Measurements from ENCODE around the gene RASSF6.
"Not testable (repeated sequence)": the region's sequence is repeated elsewhere in the genome, so short reads cannot be mapped to it uniquely, and the experiment has no call there.

RASSF6 gene

DNA sequence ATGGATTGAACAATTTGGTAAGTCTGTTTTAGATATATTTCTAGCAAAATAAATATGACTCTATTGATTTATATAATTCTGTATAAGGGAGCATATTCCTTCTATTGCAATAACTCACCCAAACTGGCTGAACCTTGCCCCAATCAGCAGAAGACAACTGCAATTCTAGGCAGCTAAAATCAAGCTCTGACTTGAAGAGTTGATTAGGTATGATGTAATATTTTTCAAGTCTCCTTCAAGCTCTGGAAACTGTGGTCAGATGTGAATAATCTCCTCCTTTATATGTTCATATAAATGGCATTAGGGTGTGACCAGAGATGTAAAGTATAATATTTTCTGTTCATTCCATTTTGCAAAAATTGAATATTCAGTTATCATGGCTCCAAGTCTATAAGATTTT, 8.2 kb downstream of the RASSF6 start:
- DNase-seq (ENCODE audit: low read depth, low spot score), result no peak

DNA sequence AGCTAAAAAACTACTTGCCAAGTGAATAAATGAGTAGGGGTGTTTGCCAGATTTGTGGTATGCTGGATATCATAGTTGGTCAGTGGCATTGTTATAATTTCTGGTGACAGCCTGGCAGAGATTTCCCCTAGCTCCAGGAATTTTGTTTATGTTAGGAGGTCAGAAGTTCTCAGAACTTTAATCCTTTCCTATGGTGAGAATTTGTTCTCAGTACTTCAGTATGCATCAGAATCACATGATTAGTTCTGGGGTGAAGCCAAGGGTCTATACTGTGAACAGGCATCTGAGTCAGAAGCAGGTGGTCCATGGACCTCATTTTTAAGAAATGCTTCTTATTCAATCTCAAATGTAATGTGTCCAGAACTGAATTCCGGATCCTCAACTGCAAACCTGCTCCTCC, 10.5 kb downstream of the RASSF6 start:
- DNase-seq (ENCODE audit: low read depth, low spot score), result no peak

DNA sequence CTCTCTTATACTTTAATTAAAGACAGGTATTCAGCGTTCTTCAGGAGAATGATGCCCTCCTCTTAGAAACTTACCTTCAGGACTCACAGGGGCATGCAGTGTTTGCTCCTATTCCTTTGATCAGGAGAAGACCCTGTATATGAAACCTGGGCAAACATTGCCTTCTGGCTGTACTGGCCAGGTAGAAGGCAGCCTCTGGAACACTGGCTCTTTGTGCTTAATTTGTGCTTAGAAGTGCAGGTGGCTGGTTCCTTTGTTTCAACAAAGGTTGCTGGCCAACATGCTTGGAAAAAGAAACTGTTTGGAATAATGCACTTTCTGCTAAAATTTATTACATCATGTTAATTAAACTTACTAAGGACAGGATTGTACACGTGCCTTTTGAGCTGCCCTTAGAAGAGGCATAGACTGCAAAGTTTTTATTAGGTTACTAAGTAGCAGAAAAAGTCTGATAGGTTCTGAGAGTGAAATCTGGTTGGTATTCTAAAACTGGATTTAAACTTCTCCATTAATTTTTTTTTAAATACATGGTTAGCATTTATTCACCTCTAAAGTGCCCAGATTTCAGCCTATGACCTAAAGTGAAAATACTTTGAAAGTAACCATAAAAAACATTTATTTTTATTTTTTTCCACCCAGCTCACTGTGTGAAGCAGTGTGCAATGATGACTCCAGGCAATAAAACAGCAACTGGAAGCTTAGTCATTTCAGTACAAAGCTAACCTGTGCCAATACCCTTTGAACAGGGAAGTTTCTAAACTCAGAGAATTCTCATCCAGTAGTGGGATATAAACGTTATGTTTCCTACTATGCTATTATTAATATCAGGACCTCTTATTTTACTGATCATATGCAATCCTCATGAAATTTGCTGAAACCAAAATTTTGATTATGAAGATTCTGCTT, 11.3 kb downstream of the RASSF6 start:
- no peak for DNase-seq (ENCODE audit: low read depth, low spot score)

DNA sequence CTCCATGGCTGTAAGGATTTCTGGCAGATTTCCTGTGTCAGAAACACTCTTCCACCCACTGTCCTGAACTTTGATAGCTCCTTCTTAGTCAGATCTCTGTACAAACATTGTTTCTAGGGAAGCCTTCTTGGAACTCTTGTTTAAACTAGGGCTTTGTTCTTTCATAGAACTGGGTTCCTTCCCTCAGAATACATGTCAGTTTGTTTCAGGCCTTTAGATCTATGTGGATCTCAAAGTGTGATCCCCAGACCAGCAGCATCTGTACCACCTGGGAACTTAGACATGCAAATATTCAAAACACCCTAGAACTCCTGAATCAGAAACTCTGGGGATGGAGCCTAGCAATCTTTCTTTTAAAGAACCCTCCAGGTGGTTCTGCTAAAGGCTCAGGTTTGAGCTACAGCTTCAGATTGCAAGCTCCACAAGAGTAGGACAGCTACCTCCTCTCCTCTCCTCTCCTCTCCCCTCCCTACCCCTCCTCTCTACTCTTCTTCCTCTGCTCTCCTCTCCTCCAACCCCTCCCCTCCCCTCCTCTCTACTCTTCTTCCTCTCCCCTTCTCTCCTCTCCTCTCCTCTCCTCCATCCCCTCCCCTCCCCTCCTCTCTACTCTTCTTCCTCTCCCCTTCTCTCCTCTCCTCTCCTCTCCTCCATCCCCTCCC, 12.7 kb downstream of the RASSF6 start:
- DNase-seq (ENCODE audit: low read depth, low spot score), result no peak

DNA sequence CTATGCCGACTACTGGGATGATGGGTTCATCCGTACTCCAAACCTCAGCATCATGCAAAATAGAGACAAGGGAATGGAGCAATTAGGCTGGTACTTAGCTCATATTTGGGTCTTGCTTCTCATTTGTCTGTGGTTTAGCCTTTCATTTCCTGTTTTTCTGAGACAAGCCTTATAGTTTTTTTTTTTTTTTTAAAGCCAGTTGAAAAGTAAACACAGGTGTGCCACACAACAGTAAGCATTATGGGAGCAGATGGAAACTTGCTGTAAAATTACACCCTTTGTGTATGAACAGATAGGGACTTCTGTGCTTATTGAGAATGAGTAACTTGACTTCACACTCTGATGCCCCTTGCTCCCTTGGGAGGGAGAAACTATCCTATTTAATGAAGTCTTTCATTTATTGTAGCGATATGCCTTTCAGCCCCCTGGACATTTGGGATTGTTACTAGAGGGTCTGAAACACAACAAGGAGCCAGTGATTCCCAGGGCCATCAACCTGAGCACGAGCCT, 13.7 kb downstream of the RASSF6 start:
- no peak for DNase-seq (ENCODE audit: low read depth, low spot score)

DNA sequence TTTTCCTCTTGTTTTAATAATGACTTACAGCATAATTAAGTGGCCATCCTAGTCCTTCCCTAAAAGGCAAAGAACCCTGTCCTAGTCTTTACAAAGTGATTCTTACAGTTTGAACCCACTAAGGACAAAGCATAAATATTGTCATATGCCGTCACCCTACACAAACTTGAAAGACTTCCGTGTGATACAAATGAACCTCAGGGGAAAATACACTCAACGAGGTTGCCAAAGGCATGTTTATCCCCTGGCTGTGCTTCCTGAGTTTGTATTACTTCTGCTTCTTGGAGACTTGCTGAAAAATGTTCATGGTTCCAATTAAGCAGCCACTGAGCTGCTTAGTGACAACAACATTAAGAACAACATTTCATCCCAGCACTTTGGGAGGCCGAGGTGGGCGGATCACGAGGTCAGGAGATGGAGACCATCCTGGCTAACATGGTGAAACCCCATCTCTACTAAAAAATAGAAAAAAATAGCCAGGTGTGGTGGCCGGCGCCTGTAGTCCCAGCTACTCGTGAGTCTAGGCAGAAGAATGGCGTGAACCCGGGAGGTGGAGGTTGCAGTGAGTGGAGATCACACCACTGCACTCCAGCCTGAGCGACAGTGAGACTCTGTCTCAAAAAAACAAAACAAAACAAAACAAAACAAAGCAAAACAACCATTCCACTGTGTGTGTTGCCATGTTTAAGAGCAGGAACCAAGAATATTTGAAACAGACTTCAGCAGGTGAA, 16.2 kb downstream of the RASSF6 start:
- no peak for DNase-seq (ENCODE audit: low read depth, low spot score)

DNA sequence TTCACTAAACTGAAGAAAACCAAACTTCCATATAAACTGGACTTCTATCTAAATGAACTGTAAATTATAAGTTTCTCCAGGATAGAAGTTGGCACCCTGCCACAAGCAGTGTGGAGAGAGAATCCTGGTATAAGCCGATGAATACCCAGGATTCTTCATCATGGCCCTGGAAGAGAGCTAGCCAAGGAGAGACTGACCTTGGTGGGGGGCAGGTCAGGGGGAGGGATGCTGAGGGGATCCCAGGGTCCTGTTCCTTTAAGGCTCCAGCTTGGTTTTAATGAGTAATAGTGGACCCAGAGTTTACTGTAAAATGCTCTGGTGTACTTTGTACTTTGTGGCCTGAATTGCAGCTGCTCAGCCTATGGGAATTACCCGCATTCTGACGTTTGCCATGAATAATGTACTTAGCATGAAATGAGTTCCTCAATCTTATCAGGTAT, 16.9 kb downstream of the RASSF6 start:
- DNase-seq (ENCODE audit: low read depth, low spot score), result no peak

DNA sequence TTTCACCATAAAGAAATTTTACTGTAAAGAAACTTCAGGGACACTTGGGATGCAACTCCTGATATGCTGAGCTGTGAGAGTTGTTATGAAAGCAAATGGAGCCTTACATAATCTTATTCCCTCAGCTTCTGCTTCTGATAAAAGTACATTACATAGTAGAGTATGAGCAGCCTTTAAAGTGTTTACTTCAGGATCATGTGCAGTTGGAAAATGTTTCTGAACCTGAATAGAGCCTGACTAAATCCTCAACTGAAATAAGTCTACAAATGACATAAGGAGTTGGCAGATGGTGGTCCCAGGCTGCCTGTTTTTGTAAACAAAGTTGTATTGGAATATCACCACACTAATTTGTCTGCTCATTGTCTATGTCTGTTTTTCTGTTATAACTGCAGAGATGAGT, 19.3 kb downstream of the RASSF6 start:
- DNase-seq (ENCODE audit: low read depth, low spot score), result no peak

DNA sequence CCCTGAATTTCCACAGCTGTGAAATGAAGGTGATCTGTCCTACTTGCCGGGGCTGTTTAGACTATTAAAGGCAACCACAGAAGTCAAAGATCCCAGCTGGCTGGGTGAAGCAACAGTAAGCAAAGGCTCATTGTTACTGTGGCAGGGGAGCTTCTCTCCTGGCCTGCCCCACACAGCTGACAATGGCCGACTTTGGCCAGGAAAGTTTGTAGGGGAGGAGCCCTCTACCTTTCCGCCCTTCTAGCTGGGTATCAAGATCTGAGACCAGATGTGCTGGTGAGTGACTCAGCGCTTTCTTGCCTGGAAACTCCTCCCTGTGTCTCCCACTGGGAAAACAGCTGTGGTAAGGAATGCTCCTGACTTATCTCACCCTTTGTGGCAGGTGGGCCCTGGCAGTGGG, 21.1 kb downstream of the RASSF6 start:
- DNase-seq (ENCODE audit: low read depth, low spot score), result no peak

DNA sequence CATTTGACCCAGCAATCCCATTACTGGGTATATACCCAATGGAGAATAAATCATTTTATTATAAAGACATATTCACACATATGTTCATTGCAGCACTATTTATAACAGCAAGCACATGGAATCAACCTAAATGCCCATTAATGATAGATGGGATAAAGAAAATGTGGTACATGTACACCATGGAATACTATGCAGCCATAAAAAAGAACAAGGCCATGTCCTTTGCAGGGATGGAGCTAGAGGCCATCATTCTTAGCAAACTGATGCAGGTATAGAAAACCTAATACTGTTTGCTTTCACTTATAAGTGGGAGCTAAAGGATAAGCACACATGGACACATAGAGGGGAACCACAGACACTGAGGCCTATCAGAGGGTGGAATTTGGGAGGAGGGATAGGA, 22.6 kb downstream of the RASSF6 start:
- DNase-seq (ENCODE audit: low read depth, low spot score), result no peak

DNA sequence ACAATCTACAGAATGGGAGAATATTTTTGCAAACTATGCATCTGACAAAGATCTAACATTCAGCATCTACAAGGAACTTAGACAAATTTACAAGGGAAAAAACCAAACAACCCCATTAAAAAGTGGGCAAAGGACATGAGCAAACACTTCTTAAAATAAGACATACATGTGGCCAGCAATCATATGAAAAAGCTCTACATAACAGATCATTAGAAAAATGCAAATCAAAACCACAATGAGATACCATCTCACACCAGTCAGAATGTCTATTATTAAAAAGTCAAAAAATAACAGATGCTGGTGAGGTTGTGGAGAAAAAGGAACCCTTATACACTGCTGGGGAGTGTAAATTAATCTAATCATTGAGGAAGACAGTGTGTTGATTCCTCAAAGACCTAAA, 23.1 kb downstream of the RASSF6 start:
- not testable (repeated sequence) for DNase-seq (ENCODE audit: low read depth, low spot score)

DNA sequence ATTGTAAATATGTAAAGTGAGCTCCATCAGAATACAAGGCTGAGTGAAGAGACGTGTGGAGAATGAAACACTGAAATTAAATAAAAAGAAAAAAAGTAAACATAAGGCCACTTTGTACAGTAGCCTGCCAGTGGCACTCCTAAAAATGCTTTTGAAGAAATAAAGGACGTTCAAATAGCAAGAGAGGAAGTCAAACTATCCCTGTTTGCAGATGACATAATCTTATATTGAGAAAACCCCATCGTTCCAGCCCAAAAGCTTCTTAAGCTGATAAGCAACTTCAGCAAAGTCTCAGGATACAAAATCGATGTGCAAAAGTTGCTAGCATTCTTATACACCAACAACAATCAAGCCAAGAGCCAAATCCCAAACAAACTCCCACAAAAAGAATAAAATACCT, 24.2 kb downstream of the RASSF6 start:
- DNase-seq (ENCODE audit: low read depth, low spot score), result no peak

DNA sequence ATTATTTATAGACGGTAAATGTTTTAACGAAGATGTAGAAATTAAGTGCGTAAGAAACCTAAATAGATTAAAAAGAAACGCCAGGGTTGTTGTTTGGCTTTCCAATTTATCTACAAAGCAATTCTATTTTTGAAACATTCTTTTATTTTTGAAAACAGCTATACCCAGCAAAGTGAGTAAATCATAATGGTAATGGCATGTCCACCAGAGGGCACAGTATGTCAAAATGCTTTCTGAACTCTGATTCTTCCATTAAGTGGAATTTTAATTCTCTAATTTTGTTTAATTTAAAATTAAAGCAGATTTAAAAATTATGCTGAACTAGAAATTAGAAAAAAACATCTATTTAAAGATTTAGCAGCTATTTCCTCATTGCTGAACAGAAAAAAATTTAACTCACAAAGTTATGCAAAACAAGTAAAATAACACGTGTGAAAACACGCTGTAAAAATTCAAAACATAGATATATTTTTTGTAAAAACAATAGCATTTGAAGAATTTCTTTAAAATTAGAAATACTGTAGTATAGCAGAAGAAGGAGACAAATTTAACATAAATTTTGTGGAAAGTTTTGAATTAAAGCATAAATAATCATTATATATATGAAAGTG, 26.5 kb downstream of the RASSF6 start:
- DNase-seq (ENCODE audit: low read depth, low spot score), result no peak

DNA sequence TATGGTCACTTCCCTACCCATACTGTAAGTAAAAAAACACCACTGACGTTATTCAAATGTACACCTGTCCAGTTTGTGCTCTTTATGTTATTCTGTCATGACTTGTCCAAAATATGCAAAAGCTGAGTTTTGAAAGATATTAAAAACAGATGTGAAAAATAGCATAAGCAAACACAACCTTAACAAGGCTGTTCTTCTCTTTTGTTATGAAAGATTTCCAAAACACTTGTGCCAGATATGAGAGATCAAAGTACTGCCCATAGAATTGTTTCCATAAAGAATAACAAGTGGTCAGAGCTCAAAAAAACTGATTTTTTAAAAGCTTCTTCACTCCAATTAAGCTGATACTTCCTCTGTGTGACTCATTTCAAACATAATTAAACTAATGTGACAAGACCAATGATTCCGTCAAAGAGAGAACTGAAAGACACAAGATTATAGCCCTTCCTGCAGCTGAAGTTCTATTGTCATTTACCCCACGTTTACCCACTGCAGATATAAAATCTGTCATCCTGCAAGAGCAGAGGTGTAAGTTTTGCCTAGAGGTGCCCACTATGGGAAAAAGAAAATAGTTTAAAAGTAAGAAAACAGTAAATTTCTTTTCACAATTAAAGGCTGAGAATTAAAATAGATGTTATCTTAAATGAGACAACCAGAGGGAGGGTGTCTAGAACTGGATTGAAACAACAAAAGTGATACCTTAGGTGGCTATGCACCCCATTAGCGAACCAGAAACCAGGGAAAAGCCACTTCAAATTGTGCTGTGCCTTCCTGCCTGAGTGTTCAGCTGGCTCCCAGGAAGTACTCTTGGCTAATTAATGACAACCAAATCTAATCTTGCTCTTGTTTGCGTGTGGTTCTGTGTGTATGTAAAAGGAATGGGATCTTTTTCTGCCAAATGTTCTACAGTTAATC, 30.1 kb downstream of the RASSF6 start:
- DNase-seq (ENCODE audit: low read depth, low spot score), result no peak

DNA sequence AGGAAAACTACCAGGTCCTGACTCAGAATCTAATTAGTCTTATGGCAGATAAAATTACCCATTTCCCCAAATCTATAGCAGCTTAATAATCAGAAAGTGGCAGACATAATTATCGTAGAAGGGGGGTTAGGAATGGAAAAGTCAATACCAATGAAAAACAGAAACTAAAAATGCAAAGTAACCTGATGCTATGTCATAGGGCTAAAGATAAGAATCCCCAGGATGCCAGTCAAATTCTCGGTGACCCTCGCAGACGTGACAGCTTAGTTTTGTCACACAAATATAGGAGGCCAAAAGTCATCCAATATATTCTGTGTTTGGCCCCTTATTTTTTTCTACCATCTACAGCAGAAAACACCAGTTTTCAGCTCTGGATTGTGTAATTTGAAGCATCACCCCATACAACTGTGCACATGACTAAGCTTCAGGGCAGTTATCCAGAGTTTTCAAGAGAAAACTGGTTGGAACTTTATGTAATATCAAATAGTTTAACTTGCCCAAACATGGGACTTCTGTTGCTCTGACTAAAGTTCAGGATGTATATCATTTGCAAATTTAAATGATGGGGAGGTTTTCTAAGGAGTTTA, 30.9 kb downstream of the RASSF6 start:
- DNase-seq (ENCODE audit: low read depth, low spot score), result no peak

DNA sequence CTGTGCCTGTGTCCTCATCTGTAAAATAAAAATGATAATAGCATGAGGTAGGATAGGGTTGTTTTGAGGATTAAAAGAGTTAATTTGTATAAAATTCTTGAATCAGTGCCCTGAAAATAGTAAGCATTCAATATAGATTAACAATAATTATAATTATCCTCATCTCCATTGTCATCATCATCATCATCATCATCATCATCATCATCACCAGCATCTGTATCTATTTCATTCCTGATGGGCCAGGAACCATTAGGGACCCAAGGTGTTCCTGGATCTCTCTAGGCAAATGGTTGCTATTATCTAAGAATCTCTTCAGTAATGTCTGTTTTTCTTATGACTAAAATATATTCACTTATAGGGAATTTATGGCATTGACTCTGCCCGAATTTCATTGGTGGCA, 31.6 kb downstream of the RASSF6 start:
- DNase-seq (ENCODE audit: low read depth, low spot score), result no peak

DNA sequence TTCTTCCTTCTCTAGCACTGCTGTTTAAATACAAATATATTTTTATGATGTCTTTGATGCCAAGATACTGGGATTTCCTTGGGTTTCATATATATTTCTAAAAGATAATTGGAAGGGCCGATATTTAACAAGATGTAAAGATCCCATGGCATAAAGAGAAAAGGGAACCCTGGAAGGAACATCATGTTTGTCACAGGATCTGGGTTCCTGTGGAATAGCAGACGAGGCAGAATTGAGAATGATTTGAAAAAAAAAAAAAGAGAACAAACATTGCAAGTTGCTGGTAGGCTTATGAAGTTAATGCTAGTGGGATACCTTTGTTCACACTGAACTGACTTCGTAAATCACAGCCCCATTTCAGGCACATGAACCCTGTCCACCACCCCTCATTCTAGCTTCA, 33.6 kb downstream of the RASSF6 start:
- no peak for DNase-seq (ENCODE audit: low read depth, low spot score)

DNA sequence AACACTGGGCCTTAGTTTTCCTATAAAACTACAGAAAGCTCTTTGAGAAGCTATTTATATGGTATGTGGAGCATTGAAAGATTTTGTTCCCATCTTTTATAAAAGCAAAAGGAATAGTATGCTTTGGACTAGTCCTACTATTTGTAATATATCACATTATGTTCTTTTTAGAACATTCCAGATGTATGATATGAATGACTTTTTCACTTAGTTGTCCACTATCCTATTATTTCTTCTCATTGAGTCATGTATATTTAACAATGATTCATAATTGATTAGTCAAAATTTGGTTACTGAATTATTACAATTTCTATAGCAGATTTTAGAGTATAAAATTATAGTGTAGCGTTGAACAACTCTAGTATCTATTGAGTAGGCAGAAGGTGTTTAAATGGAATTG, 34.2 kb downstream of the RASSF6 start:
- DNase-seq (ENCODE audit: low read depth, low spot score), result no peak

DNA sequence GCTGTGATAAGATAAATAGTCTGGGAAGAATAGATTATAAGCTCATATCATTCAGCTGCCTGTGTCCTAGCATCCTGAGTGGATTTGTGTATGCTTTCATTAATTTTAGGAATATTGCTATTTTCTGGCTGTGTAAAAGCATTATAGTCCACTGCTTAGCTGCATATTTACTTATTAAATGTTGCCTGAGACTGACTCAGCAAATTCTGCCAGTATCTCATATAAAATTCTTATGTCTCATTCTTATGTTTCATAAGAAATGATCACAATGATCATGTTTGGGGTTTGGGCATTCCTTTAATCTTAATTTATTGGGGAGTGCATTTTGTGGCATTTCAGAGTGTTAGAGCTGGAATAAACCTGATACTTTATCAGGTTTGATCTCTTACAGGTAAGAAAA, 34.9 kb downstream of the RASSF6 start:
- DNase-seq (ENCODE audit: low read depth, low spot score), result no peak

DNA sequence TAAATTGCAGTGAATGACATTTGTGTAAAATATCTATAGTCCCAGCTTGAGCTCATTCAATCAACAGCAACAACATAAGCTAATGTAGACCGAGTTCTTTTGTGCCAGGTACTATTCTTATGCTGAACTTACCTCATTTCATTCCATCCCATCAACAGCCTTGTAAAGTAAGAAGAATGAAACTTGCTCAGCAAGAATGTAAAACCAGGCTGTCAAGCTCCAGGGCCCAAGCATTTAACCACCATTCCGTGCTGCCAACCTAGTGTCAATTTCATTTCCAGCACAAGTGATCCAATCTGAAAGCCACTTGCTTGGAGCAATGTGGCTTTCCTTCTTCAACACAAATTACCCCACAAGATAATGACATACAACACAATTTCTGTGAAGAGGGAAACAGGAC, 36.6 kb downstream of the RASSF6 start:
- DNase-seq (ENCODE audit: low read depth, low spot score), result no peak

Data from smooth muscle cell of the brain vasculature (primary cell).